HepG2 (cell line): ENCODE results near the gene MDP1. TPM values are rescaled to one million over a fixed set of nuclear protein-coding genes. Genes with fewer than 3 reads are reported as not detected.
A peak's percentile ranks its signal among the peaks of the same experiment; 100 is the strongest.

Source experiments
- ATAC-seq: fragments of 200-7000 bp; cut with Tn5 transposase; 3 replicates; pipeline ENCODE4 v1.9.1; 2020; ENCODE audit warnings: mild to moderate bottlenecking, moderate library complexity
- BruUV-seq: library from RNA; stranded (reverse); fragments of 400-500 nt; replicated peaks from 2 replicates; lab custom pipeline; 2021; lab: Mats Ljungman, UMichigan
- CTCF ChIA-PET: fragments of 300-600 bp; formaldehyde crosslinking; extraction: SDS; loops from one replicate; lab custom pipeline; 2021; ENCODE audit warnings: low total read pairs, inconsistent platforms, low intra/inter-chr PET ratio; lab: Yijun Ruan, JAX
- POLR2A ChIA-PET: fragments of 350-600 bp; sonication (Branson Sonifier 250); formaldehyde crosslinking; loops from one replicate; lab custom pipeline; 2020; ENCODE audit warnings: antibody characterized with exemption, inconsistent platforms; lab: Yijun Ruan, JAX
- DNase-seq: peaks from one replicate; pipeline ENCODE4 v3.0.0-alpha.2; 2015; ENCODE audit warnings: low spot score
- FAIRE-seq: peaks from 3 replicates; lab custom pipeline; 2011; peaks lifted over from hg19 to GRCh38; lab: Jason Lieb, UNC
- H2AFZ ChIP-seq: one replicate; pipeline ENCODE4 v1.6.1; 2011; ENCODE audit warnings: low read length, inconsistent platforms
- H3K27ac ChIP-seq: fragments of 300-600 bp; 3 replicates; pipeline ENCODE4 v1.8.0; 2011; ENCODE audit warnings: mixed run types, mild to moderate bottlenecking, mixed read lengths, low read length, inconsistent platforms; ENCODE audit not compliant: insufficient read depth; ENCODE audit errors: extremely low read length
- H3K27me3 ChIP-seq, 2 experiments: fragments of 200-600 bp in 1 of 2; 2 replicates in 1 of 2; 3 replicates in 1 of 2; pipeline versions ENCODE4 v1.6.0 to v1.8.0; 2011; ENCODE audit warnings: low read length in 2 of 2, mild to moderate bottlenecking in 2 of 2, moderate library complexity in 2 of 2, inconsistent platforms in 1 of 2; ENCODE audit not compliant: insufficient read depth in 2 of 2, control insufficient read depth in 1 of 2
- H3K36me3 ChIP-seq, 2 experiments: fragments of 200-600 bp in 1 of 2; replicated peaks in 1 of 2; 2 replicates in 1 of 2; 3 replicates in 1 of 2; pipeline versions ENCODE4 v1.5.1 to v1.8.0; 2011; ENCODE audit warnings: low read length in 2 of 2, inconsistent platforms in 1 of 2; ENCODE audit not compliant: insufficient read depth in 2 of 2, control insufficient read depth in 1 of 2
- H3K4me1 ChIP-seq: 2 replicates; pipeline ENCODE4 v1.5.1; 2012; ENCODE audit warnings: low read length, inconsistent platforms; ENCODE audit not compliant: insufficient read depth
- H3K4me2 ChIP-seq: 2 replicates; pipeline ENCODE4 v1.6.0; 2011; ENCODE audit warnings: low read depth, low read length, inconsistent platforms
- H3K4me3 ChIP-seq, 3 experiments: fragments of 200-600 bp in 1 of 3; sonication (generic), shearing (Covaris generic) in 1 of 3; replicated peaks in 1 of 3; 2 replicates each; pipeline ENCODE4 v1.5.1; 2011 to 2016; ENCODE audit warnings: low read length in 3 of 3, inconsistent platforms in 2 of 3, low read depth in 2 of 3, mild to moderate bottlenecking in 2 of 3, control low read depth in 1 of 3, mixed read lengths in 1 of 3; ENCODE audit not compliant: insufficient read depth in 1 of 3
- H3K79me2 ChIP-seq: one replicate; pipeline ENCODE4 v1.6.1; 2011; ENCODE audit warnings: low read length, inconsistent platforms; ENCODE audit not compliant: insufficient read depth
- H3K9ac ChIP-seq: 2 replicates; pipeline ENCODE4 v1.6.0; 2011; ENCODE audit warnings: mild to moderate bottlenecking, low read depth, low read length, inconsistent platforms; ENCODE audit not compliant: insufficient read depth
- H3K9me3 ChIP-seq: 2 replicates; pipeline ENCODE4 v1.5.1; 2012; ENCODE audit warnings: mild to moderate bottlenecking, low read length
- H4K20me1 ChIP-seq: 2 replicates; pipeline ENCODE4 v1.6.0; 2011; ENCODE audit warnings: inconsistent platforms, mild to moderate bottlenecking, low read length, moderate library complexity; ENCODE audit not compliant: insufficient read depth
- CENPX ChIP-seq: sonication (generic); formaldehyde crosslinking; IDR thresholded peaks from 2 replicates; pipeline ENCODE4 v1.9.0; 2021; ENCODE audit warnings: mild to moderate bottlenecking, missing genetic modification reagents, moderate library complexity
- CHD2 ChIP-seq: IDR thresholded peaks from 2 replicates; pipeline ENCODE4 v1.6.1; 2011; ENCODE audit warnings: low read depth, low read length, improper control_type of control experiment
- HIVEP1 ChIP-seq: sonication (generic); formaldehyde crosslinking; IDR thresholded peaks from 2 replicates; pipeline ENCODE4 v1.4.0; 2020; ENCODE audit warnings: mild to moderate bottlenecking, missing genetic modification reagents
- IKZF1 ChIP-seq: fragments of 450-650 bp; IDR thresholded peaks from 2 replicates; pipeline ENCODE4 v1.7.1; 2016
- MEIS1 ChIP-seq: sonication (generic); formaldehyde crosslinking; IDR thresholded peaks from 2 replicates; pipeline ENCODE4 v1.9.0; 2021; ENCODE audit warnings: mild to moderate bottlenecking, missing genetic modification reagents, moderate library complexity, borderline replicate concordance
- NCOA1 ChIP-seq: sonication (generic); formaldehyde crosslinking; IDR thresholded peaks from 2 replicates; pipeline ENCODE4 v1.9.0; 2021; ENCODE audit warnings: missing genetic modification reagents
- PHF8 ChIP-seq: sonication (generic); formaldehyde crosslinking; IDR thresholded peaks from 2 replicates; pipeline ENCODE4 v1.5.0; 2020; ENCODE audit warnings: missing genetic modification reagents
- POLR2AphosphoS2 ChIP-seq: IDR thresholded peaks from 2 replicates; pipeline ENCODE4 v1.6.1; 2011; ENCODE audit warnings: low read depth, low read length, improper control_type of control experiment
- PRPF4 ChIP-seq: fragments of 200-400 bp; formaldehyde crosslinking; IDR thresholded peaks from 2 replicates; pipeline ENCODE4 v1.6.1; 2016; ENCODE audit warnings: low read length, low read depth; ENCODE audit not compliant: poor library complexity, severe bottlenecking
- PTBP1 ChIP-seq: fragments of 200-400 bp; formaldehyde crosslinking; IDR thresholded peaks from 2 replicates; pipeline ENCODE4 v1.6.1; 2018; ENCODE audit warnings: low read length, low read depth; ENCODE audit not compliant: poor library complexity, severe bottlenecking
- SAP130 ChIP-seq: IDR thresholded peaks from 2 replicates; pipeline ENCODE4 v1.6.1; 2016; ENCODE audit warnings: low read depth
- ZFYVE20 ChIP-seq: sonication (generic); formaldehyde crosslinking; IDR thresholded peaks from 2 replicates; pipeline ENCODE4 v1.8.0; 2023; ENCODE audit warnings: low read depth, mild to moderate bottlenecking, moderate library complexity, missing genetic modification reagents, borderline replicate concordance
- ZNF232 ChIP-seq: sonication (generic); formaldehyde crosslinking; IDR thresholded peaks from 2 replicates; pipeline ENCODE4 v1.4.0; 2020; ENCODE audit warnings: missing genetic modification reagents, borderline replicate concordance
- ZNF510 ChIP-seq: sonication (generic); formaldehyde crosslinking; IDR thresholded peaks from 2 replicates; pipeline ENCODE4 v1.4.0; 2020; ENCODE audit warnings: low read depth, mild to moderate bottlenecking, missing genetic modification reagents
- ZNF598 ChIP-seq: sonication (generic); formaldehyde crosslinking; IDR thresholded peaks from 2 replicates; pipeline ENCODE4 v1.5.1; 2020; ENCODE audit warnings: mild to moderate bottlenecking, missing genetic modification reagents, borderline replicate concordance
- ZZZ3 ChIP-seq: sonication (generic); formaldehyde crosslinking; IDR thresholded peaks from 2 replicates; pipeline ENCODE4 v1.4.0; 2020; ENCODE audit warnings: missing genetic modification reagents, mild to moderate bottlenecking, borderline replicate concordance
- WGBS: methylation state at CpG from one replicate; pipeline ENCODE4 v1.1.6; 2017; ENCODE audit warnings: low lambda C conversion rate; 5-methylcytosine and 5-hydroxymethylcytosine counted together
- in situ Hi-C: cut with HindIII; loops from 2 replicates; pipeline ENCODE4 v1.10.0; 2017; ENCODE audit warnings: low pct_unique_long_range_greater_than_20kb; ENCODE audit not compliant: extremely low pct_ligation_motif_present
- intact Hi-C: fragments of 100-400 bp; cut with micrococcal nuclease; formaldehyde crosslinking; loops from one replicate; pipeline ENCODE4 v1.10.0; 2022; ENCODE audit not compliant: unreplicated experiment
- polyA plus RNA-seq, 8 experiments: library from polyadenylated mRNA; depleted of rRNA in 3 of 8; stranded (reverse) in 7 of 8; unstranded in 1 of 8; fragments of >200 nt; fragmentation: Illumina TruSeq in 4 of 8; extraction: Trizol in 4 of 8; gene quantifications; 2 replicates each; pipeline versions ENCODE4 v1.2.1 to v1.2.3, GENCODE V29; 2011 to 2016; ENCODE audit warnings: low read depth in 4 of 8, missing spikeins in 1 of 8, mixed read lengths in 1 of 8; ENCODE audit not compliant: insufficient read depth in 1 of 8
- total RNA-seq, 5 experiments: library from RNA; depleted of rRNA; stranded (reverse); fragments of >200 nt; fragmentation: Illumina TruSeq; extraction: Trizol; gene quantifications; 2 replicates each; pipeline ENCODE4 v1.2.3, GENCODE V29; 2016; ENCODE audit warnings: low read depth in 1 of 5
- TF ChIP-seq, protein P1 (sequence below): sonication (generic); formaldehyde crosslinking; IDR thresholded peaks from 2 replicates; pipeline ENCODE4 v1.5.0; 2020; ENCODE audit warnings: missing genetic modification reagents
- TF ChIP-seq, protein P2 (sequence below): sonication (generic); formaldehyde crosslinking; IDR thresholded peaks from 2 replicates; pipeline ENCODE4 v1.5.1; 2020; ENCODE audit warnings: missing genetic modification reagents, mild to moderate bottlenecking, borderline replicate concordance
- TF ChIP-seq, protein P3 (sequence below): sonication (generic); formaldehyde crosslinking; IDR thresholded peaks from 2 replicates; pipeline ENCODE4 v1.4.0; 2020; ENCODE audit warnings: missing genetic modification reagents
- TF ChIP-seq, protein P4 (sequence below): sonication (generic); formaldehyde crosslinking; IDR thresholded peaks from 2 replicates; pipeline ENCODE4 v1.5.0; 2020; ENCODE audit warnings: mild to moderate bottlenecking, missing genetic modification reagents

MDP1 gene
- total and polyA plus RNA-seq, 2 of the 13 experiments (the other 11 are each of a cell fraction or from before 2014, with no cell fraction given) = 44.1 to 48.7 TPM

DNA sequence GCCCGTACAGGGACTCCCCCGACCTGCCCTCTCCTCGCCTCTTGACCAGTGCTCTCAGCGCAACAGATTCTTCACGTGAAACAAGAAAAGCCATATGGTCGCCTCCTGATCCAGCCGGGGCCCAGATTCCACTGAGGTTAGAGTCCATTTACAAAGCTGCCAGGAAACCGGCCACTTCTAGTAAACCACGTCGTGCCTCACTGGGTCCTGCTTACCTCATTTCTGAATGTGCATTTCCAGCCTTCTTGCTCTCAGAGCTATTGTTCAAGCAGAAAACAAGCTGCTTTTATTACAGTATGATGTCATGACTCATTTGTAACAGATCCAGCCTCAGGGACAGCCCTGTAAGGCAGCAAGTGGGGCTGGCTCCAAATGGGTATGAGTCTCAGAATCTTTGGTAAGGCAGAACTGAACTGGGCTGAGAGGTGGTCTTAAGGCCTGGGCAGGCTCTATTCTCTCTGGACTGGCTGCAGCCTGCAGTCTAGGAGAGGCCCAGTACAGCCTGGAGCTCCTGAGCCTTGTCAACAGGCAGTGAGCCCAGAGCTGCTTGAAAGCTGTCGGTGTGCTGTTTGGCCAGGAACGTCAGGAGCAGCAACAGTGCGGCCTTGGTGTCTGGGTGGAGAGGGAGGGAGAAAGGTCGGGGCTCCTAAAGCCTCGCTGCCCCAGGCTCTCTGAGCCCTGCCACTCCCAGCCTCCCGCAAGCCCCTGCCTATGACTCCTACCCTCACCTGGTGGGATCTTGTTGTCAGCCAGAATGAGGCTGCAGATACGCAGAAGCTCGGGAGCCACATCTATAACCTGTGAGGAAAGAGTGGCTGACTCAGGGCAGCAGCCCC, 35.7 kb downstream of the MDP1 start:
- ChIA-PET CTCF (no interaction called here), POLR2A (interaction anchor here (0.8 to 8.1 kb wide), 14 partner anchors 8 to 129 kb away, joined by 3 to 65 read pairs (median 6); partner anchors contain the start of genes CARMIL3, CHMP4A, DCAF11 and EMC9)
- H2AFZ ChIP-seq = no peak overlapping the region
- H3K79me2 ChIP-seq = no peaks in the 10 kb centered on the region
- H3K9ac ChIP-seq = no peak overlapping the region
- no peak overlapping the region for H3K4me3 ChIP-seq
- DNase-seq (no peak), FAIRE-seq (no peak), ATAC-seq (no peak)
- H3K27me3 ChIP-seq = no peaks in the 10 kb centered on the region
- no TSS peak for BruUV-seq
- H4K20me1 ChIP-seq = no peaks in the 10 kb centered on the region
- H3K36me3 ChIP-seq = peaks cover 69 to 75% of the 10 kb centered on the region in 2 experiments
- intact Hi-C loops = no loop called here
- no peaks in the 10 kb centered on the region for H3K9me3 ChIP-seq
- no peak overlapping the region for H3K4me2 ChIP-seq
- in situ Hi-C loops = no loop called here
- no peaks in the 10 kb centered on the region for H3K4me1 ChIP-seq
- WGBS = 96% methylated on average over 18 of the region's 18 CpGs
- no peak overlapping the region for H3K27ac ChIP-seq
- TF ChIP-seq HIVEP1 (CRISPR knock-in tag) (no peak), PTBP1 (no peak), IKZF1 (no peak), ZNF232 (no peak), CENPX (CRISPR knock-in tag) (no peak), POLR2AphosphoS2 (no peak), MEIS1 (CRISPR knock-in tag) (no peak), PHF8 (CRISPR knock-in tag) (no peak), NCOA1 (CRISPR knock-in tag) (peak; percentile 32; the same call in 1 of the 2 replicates), ZFYVE20 (no peak), ZZZ3 (CRISPR knock-in tag) (no peak), CHD2 (no peak), SAP130 (CRISPR knock-in tag) (no peak), ZNF510 (CRISPR knock-in tag) (no peak), ZNF598 (CRISPR knock-in tag) (no peak), PRPF4 (no peak)
- TF ChIP-seq, protein P1, sequence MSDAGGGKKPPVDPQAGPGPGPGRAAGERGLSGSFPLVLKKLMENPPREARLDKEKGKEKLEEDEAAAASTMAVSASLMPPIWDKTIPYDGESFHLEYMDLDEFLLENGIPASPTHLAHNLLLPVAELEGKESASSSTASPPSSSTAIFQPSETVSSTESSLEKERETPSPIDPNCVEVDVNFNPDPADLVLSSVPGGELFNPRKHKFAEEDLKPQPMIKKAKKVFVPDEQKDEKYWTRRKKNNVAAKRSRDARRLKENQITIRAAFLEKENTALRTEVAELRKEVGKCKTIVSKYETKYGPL (CRISPR knock-in tag) = no peak
- TF ChIP-seq, protein P2, sequence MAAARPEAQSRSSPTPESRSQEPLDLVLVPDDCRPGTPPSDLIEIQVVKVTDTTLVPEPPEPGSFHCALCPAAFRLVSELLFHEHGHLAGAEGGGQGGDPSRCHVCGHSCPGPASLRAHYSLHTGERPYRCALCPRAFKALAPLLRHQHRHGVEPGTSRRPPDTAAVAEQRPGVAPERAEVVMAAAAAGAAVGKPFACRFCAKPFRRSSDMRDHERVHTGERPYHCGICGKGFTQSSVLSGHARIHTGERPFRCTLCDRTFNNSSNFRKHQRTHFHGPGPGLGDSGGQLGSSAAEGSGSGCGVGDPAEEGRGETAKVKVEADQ = no peak
- TF ChIP-seq, protein P3, sequence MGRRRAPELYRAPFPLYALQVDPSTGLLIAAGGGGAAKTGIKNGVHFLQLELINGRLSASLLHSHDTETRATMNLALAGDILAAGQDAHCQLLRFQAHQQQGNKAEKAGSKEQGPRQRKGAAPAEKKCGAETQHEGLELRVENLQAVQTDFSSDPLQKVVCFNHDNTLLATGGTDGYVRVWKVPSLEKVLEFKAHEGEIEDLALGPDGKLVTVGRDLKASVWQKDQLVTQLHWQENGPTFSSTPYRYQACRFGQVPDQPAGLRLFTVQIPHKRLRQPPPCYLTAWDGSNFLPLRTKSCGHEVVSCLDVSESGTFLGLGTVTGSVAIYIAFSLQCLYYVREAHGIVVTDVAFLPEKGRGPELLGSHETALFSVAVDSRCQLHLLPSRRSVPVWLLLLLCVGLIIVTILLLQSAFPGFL (CRISPR knock-in tag) = no peak
- TF ChIP-seq, protein P4, sequence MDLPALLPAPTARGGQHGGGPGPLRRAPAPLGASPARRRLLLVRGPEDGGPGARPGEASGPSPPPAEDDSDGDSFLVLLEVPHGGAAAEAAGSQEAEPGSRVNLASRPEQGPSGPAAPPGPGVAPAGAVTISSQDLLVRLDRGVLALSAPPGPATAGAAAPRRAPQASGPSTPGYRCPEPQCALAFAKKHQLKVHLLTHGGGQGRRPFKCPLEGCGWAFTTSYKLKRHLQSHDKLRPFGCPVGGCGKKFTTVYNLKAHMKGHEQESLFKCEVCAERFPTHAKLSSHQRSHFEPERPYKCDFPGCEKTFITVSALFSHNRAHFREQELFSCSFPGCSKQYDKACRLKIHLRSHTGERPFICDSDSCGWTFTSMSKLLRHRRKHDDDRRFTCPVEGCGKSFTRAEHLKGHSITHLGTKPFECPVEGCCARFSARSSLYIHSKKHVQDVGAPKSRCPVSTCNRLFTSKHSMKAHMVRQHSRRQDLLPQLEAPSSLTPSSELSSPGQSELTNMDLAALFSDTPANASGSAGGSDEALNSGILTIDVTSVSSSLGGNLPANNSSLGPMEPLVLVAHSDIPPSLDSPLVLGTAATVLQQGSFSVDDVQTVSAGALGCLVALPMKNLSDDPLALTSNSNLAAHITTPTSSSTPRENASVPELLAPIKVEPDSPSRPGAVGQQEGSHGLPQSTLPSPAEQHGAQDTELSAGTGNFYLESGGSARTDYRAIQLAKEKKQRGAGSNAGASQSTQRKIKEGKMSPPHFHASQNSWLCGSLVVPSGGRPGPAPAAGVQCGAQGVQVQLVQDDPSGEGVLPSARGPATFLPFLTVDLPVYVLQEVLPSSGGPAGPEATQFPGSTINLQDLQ (CRISPR knock-in tag) = no peak
